HFFc6 (cell line): ENCODE data around the gene MYO7A. TPM values are rescaled to one million over a fixed set of nuclear protein-coding genes. Genes with fewer than 3 reads are reported as not detected.

Experiments used
- DNase-seq: peaks from one replicate; pipeline ENCODE4 v3.0.0-alpha.2; 2018
- H3K27ac Mint-ChIP-seq: 2 replicates; pipeline ENCODE4 v1.8.0; 2020; ENCODE audit warnings: mild to moderate bottlenecking, mixed read lengths
- H3K27me3 Mint-ChIP-seq: 2 replicates; pipeline ENCODE4 v1.8.0; 2021; ENCODE audit warnings: mild to moderate bottlenecking, moderate library complexity, mixed read lengths; ENCODE audit not compliant: insufficient read depth
- H3K36me3 Mint-ChIP-seq: 2 replicates; pipeline ENCODE4 v1.8.0; 2021; ENCODE audit warnings: low read depth, mixed read lengths
- H3K4me1 Mint-ChIP-seq: 2 replicates; pipeline ENCODE4 v1.8.0; 2020; ENCODE audit warnings: low read depth, mixed read lengths
- H3K4me3 Mint-ChIP-seq: 2 replicates; pipeline ENCODE4 v1.8.0; 2020; ENCODE audit warnings: mild to moderate bottlenecking, moderate library complexity, mixed read lengths
- H3K9me3 Mint-ChIP-seq: 2 replicates; pipeline ENCODE4 v1.8.0; 2020; ENCODE audit warnings: mild to moderate bottlenecking, mixed read lengths
- CTCF ChIP-seq: fragments of 200-600 bp; sonication (generic); IDR thresholded peaks from 2 replicates; pipeline ENCODE4 v1.5.0; 2021; ENCODE audit warnings: antibody characterized with exemption, mild to moderate bottlenecking
- total RNA-seq, 6 experiments: library from RNA; stranded (reverse); fragmentation: NEBNext Ultra II Directional; extraction: Animal tissue kit (Norgen Biotek cat#: 25700); gene quantifications; 2 replicates in 1 of 6; 3 replicates in 5 of 6; pipeline ENCODE4 v1.2.3, GENCODE V29; 2021

MYO7A gene
- total RNA-seq, 6 experiments from 2014 or later: 0.05 to 0.09 TPM; not detected in 4

GRCh38 chr11:77147036-77147315 lies 18.9 kb downstream of the MYO7A start:
- Mint-ChIP-seq H3K9me3 (no peaks in the 10 kb centered on the region), H3K36me3 (no peaks in the 10 kb centered on the region), H3K27me3 (peaks cover 17% of the 10 kb centered on the region), H3K27ac (no peak overlapping the region), H3K4me3 (no peak overlapping the region), H3K4me1 (peaks cover 4% of the 10 kb centered on the region; the same call in 1 of the 2 replicates)
- no peak for DNase-seq
- no peak for TF ChIP-seq CTCF

GRCh38 chr11:77147668-77148321 lies 19.7 kb downstream of the MYO7A start:
- H3K27ac Mint-ChIP-seq: no peak overlapping the region
- no peaks in the 10 kb centered on the region for H3K36me3 Mint-ChIP-seq
- H3K9me3 Mint-ChIP-seq: no peaks in the 10 kb centered on the region
- no peak for DNase-seq
- no peak overlapping the region for H3K4me3 Mint-ChIP-seq
- peaks cover 11% of the 10 kb centered on the region; the same call in 1 of the 2 replicates for H3K4me1 Mint-ChIP-seq
- TF ChIP-seq CTCF: no peak
- H3K27me3 Mint-ChIP-seq: peaks cover 17% of the 10 kb centered on the region

GRCh38 chr11:77148963-77149715 lies 21.1 kb downstream of the MYO7A start:
- peaks cover 22% of the 10 kb centered on the region for H3K27me3 Mint-ChIP-seq
- no peak for DNase-seq
- H3K4me1 Mint-ChIP-seq: peaks cover 12% of the 10 kb centered on the region; the same call in 1 of the 2 replicates
- no peak overlapping the region for H3K4me3 Mint-ChIP-seq
- TF ChIP-seq CTCF: no peak
- no peaks in the 10 kb centered on the region for H3K36me3 Mint-ChIP-seq
- H3K27ac Mint-ChIP-seq: no peak overlapping the region
- H3K9me3 Mint-ChIP-seq: no peaks in the 10 kb centered on the region

GRCh38 chr11:77149716-77150392 lies 21.8 kb downstream of the MYO7A start:
- Mint-ChIP-seq H3K4me1 (peaks cover 12% of the 10 kb centered on the region; the same call in 1 of the 2 replicates), H3K36me3 (no peaks in the 10 kb centered on the region), H3K27me3 (peaks cover 21% of the 10 kb centered on the region), H3K9me3 (no peaks in the 10 kb centered on the region), H3K27ac (no peak overlapping the region), H3K4me3 (no peak overlapping the region)
- TF ChIP-seq CTCF: no peak
- DNase-seq: no peak

- TF ChIP-seq CTCF: no peak
- no peak overlapping the region for H3K4me3 Mint-ChIP-seq
- no peaks in the 10 kb centered on the region for H3K36me3 Mint-ChIP-seq
- peaks cover 26% of the 10 kb centered on the region for H3K27me3 Mint-ChIP-seq
- H3K27ac Mint-ChIP-seq: no peak overlapping the region
- no peak for DNase-seq
- H3K4me1 Mint-ChIP-seq: peaks cover 12% of the 10 kb centered on the region; the same call in 1 of the 2 replicates
- H3K9me3 Mint-ChIP-seq: no peaks in the 10 kb centered on the region
Measured at GRCh38 chr11:77150836-77151235, 22.8 kb downstream of the MYO7A start.
